EL (cell line): ENCODE results near the gene USP35.

ENCODE experiments used
- DNase-seq: peaks from one replicate; pipeline ENCODE4 v3.0.0-alpha.2; 2016

The USP35 gene

GRCh38 chr11:78199653-78200015 lies 10.9 kb downstream of the USP35 start:
- DNase-seq: no peak

GRCh38 chr11:78200061-78200460 lies 11.3 kb downstream of the USP35 start:
- no peak for DNase-seq

GRCh38 chr11:78200553-78200952 lies 11.8 kb downstream of the USP35 start:
- DNase-seq: no peak

- DNase-seq: no peak
Measured at GRCh38 chr11:78201096-78201818, 12.5 kb downstream of the USP35 start.

- DNase-seq: no peak
Measured at GRCh38 chr11:78202733-78203167, 14.0 kb downstream of the USP35 start.

GRCh38 chr11:78203184-78203583 lies 14.5 kb downstream of the USP35 start:
- DNase-seq: no peak

- DNase-seq: no peak
Measured at GRCh38 chr11:78205256-78205655, 16.5 kb downstream of the USP35 start.

- no peak for DNase-seq
Measured at GRCh38 chr11:78205691-78206090, 17.0 kb downstream of the USP35 start.

GRCh38 chr11:78207532-78208256 lies 19.0 kb downstream of the USP35 start:
- no peak for DNase-seq

GRCh38 chr11:78208257-78209165 lies 19.8 kb downstream of the USP35 start:
- peak; percentile 25 for DNase-seq

GRCh38 chr11:78209478-78209877 lies 20.8 kb downstream of the USP35 start:
- no peak for DNase-seq

GRCh38 chr11:78210000-78210608 lies 21.4 kb downstream of the USP35 start:
- no peak for DNase-seq

- DNase-seq: no peak
Measured at GRCh38 chr11:78211565-78211964, 22.8 kb downstream of the USP35 start.

- DNase-seq: no peak
Measured at GRCh38 chr11:78212586-78213371, 24.1 kb downstream of the USP35 start.

GRCh38 chr11:78213526-78214330 lies 25.0 kb downstream of the USP35 start:
- no peak for DNase-seq

GRCh38 chr11:78214331-78215194 lies 25.8 kb downstream of the USP35 start:
- no peak for DNase-seq

GRCh38 chr11:78216021-78216420 lies 27.3 kb downstream of the USP35 start:
- no peak for DNase-seq

- peak; percentile 9 for DNase-seq
Measured at GRCh38 chr11:78216571-78217287, 28.0 kb downstream of the USP35 start.
